HG02973 (cell line): ENCODE data around the gene SRPRB.

Experiments used
- ATAC-seq: cut with Tn5 transposase; IDR thresholded peaks from one replicate; pipeline ENCODE4 v1.9.1; 2021; ENCODE audit warnings: moderate library complexity; ENCODE audit not compliant: unreplicated experiment

The SRPRB gene

GRCh38 chr3:133825969-133826727, 20.5 kb downstream of the SRPRB start:
- no peak for ATAC-seq

GRCh38 chr3:133827136-133827535, 21.5 kb downstream of the SRPRB start:
- ATAC-seq: no peak

DNA sequence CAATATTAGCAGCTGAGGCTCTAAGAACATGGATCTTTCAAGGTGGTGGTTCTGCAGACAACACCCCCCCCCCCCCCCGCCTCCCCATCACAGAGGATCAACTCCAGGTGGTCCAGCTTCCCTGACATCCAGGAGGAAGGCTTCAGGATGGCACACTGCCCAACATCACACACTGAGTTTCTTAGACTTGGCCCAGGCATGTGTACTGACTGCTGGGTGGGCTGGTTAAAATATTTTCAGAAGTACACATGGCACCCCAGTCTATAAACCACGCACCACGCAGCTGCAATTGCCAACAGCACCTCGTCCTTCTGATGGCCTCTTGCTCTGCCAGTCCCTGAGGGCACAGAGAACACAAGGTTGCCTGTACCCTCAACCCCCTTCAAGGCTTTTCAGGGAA, 22.1 kb downstream of the SRPRB start:
- ATAC-seq: no peak

- ATAC-seq: no peak
These were observed 23.1 kb downstream of the SRPRB start for GRCh38 chr3:133828576-133829309.

DNA sequence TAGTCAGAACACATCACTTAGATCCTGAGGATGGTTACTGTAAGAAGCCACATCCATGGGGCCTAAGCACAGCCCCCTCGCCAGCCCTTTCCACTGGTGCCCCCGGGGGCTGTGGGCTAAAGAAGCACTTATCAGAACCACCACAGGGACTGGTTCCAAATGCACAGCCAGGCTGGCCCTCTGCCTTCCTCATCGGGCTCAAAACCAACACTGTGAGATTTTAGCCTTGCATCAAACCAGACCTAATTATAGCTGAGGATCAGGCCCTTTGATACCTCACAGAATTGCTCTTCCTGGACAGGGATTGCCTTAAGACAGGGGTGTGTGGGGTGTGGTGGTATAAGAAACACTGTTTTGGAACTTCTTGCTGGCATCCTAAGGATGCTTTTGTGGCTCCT, 23.7 kb downstream of the SRPRB start:
- no peak for ATAC-seq

DNA sequence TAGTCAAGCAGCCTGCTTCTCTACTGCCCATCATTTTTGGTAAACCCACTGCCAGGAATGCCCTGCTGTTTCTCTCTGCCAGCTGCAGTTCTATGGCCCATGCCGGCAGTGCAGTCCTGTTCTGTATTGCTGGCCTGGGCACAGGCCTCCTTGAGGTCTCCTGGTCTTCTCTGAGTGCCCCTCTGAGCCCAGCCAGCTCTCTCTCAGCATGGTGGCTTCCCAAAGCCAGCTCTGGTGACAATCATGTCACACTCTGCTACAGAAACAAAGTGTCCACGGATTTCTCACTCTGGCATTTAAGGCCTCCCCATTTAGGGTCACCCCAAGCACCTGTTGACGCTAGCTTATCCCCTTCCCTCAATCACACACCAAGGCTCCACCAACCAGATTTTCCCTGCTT, 24.5 kb downstream of the SRPRB start:
- no peak for ATAC-seq

- ATAC-seq: no peak
These were observed 26.6 kb downstream of the SRPRB start for GRCh38 chr3:133831966-133832801.

DNA sequence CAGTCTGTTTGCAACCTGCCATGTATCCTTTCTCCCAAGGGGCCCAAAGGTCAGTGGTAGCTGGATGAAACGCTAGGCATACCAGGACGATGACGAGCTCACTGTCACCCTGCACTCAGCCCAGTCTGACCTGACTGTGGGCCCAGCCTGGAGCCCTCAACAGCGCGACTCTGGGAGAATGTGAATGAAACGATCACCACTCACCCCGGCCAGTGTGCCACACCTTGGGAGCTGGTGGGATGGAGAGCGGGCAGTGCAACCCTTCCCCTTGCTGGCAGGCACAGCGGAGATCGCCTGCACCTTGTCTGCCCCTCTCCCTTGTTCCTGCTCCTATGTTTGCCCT, 27.2 kb downstream of the SRPRB start:
- no peak for ATAC-seq

DNA sequence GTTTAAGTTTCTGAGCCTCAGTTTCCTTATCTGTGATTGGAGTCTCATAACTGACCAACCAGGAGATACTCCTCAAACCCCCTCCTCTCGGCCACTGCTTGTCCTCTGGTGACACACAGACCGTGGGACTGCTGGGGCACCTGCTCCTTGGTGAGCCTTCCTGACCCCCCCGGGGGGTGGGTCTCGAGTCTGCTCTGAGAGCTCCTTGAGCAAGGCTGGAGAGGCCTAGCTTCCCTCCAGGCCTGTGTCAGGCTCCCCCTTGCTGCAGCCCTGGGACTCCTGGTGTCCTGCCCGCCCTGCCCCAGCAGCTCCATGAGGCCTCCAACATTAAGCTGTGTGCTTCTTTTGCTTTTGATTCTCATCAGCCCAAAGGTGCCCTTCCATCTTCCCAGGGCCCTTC, 27.7 kb downstream of the SRPRB start:
- no peak for ATAC-seq

DNA sequence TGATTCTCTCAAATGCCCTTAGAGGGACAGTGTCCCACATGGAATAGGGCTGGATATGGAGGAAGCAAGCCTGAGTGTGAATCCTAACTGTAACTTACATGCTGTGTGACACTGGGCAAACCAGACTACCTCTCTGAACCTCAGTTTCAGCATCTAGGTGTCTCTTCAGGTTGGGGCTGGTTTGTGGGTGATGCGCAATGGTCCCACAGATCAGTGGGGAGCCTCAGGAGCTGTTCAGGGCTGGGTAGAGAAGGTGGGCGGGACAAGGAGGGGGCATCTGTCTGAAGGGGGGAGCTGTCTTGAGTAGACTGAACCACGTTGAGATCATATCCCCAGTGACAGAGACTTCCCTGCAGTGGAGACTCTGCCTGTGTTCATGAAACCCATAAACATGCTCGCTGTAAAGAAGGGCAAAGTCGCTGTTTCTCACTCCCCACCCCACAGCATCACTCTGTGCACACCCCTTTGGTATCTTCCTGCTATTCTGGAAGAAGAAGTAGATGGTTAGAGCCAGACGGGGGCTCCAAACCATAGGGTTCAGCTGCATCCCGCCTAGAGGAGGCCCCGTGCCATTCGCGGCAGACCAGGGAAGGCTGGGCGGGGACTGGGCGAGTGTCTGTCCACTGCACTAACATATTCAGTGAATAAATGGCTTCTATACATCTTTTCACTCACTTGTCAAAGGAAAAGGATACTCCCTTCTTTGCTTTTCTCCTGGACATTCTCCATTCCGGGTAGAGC, 28.4 kb downstream of the SRPRB start:
- ATAC-seq: no peak

DNA sequence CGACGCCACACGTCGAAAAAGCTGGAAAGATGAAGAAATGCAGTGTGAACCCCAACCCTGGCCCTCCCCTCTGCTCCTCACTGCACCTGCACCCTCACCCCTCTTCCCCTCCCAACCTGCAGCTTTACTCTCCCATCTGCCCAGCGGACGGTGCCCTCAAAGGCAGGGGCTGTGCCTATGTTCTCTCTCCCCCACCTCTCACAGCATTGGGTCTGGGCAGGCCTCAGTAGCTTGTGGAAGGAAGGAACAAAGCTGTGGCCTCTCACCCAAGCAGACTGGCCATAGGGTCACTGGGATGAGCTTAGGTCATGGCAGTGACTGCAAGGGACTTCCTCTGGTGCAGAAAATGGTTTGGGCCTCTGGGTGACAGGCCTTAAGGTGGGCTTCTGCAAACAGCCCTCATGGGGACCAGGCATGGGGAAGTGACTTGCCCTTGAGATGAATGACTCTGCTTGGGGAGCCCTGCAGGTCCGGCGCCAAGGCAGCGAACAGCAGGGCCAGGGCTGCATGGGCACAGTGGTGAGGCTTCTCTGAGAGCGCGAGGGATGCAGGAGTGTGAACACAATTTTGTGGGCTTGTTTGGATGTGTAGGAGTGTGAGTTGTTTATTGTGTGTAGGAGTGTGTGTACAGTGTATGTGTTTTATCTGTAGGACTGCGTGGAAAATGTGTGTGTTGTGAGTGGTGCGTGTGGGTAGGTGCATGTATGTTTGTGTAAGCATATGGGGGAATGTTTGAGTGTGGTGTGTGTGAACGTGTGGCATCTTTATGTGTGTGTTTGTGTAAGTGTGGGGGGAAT, 29.2 kb downstream of the SRPRB start:
- ATAC-seq: no peak

DNA sequence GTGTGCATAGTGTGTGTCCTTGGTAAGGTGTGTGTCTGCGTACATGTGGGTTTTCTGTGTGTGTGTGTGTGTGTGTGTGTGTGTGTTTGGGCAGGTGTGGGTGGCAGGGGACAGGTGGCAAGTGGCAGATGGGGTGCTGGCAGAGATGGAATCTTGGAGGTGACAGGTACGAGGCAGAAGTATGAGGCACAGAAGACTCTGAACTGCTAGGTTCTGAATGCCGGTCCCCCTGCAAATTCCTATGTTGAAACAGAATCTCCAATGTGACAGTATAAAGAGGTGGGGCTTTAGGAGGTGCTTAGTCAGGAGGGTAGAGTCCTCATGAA, 29.8 kb downstream of the SRPRB start:
- ATAC-seq: no peak

- ATAC-seq: no peak
These were observed 30.3 kb downstream of the SRPRB start for GRCh38 chr3:133835961-133836360.

- no peak for ATAC-seq
These were observed 31.0 kb downstream of the SRPRB start for GRCh38 chr3:133836497-133837158.

DNA sequence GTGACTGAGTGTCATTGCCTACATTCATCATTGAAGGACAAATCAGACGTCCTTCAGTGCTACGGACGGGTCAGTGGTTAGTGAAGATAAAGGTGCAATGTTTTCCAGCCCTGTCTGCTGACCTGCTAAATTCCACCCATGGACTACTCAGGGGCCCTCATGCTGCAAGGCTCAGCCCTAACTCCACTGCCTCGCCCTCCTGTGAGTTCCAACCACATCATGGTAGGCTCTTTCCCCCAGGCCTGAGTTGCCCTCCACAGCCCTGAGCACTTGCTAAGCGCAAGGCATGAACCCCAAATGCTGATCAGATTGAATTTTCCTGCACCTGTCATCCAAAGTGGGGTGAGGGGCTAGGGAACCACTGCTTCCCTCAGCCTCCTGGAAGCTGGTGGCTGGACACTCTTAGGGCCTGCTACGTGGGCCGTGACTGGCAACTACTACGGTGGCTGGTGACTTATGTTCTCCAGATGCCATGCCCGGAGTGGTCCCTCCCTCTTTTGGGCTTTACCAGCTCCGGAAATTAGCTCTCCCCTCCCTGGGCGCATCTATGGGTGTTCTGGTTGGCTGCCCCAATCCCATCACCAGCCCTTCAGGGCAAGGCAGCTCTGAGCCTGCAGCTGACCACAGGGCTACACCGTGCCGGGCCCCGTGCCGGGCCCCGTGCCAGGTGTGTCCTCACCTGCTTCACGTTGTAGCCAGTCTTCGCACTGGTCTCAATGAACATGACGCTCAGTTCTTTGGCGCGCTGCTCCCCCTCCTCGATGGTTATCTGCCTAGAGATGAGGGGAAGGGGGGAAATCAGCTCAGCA, 32.1 kb downstream of the SRPRB start:
- no peak for ATAC-seq

DNA sequence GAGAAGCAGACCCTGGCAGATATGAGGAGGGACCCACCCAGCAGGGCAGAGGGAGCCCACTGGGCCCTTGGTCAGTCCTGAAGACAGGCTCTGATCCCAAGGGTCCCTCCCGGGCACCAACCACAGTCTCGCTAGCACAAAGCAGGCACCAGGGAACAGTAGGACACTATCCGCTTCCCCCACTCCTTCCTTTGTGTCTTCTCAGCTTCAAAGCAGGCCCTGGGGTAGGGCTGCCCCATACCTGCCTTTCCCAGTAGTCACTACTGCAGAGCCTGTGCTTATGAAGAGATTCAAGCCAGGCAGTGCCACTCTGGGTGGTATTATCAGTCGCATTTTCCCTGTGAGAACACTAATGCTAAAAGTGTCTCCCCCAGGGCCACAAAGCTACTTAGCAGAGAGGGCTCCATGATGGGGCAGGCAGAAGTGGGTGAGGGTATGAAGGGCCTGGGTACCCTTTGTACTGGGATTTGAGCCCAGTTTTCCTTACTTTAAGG, 32.7 kb downstream of the SRPRB start:
- ATAC-seq: no peak

DNA sequence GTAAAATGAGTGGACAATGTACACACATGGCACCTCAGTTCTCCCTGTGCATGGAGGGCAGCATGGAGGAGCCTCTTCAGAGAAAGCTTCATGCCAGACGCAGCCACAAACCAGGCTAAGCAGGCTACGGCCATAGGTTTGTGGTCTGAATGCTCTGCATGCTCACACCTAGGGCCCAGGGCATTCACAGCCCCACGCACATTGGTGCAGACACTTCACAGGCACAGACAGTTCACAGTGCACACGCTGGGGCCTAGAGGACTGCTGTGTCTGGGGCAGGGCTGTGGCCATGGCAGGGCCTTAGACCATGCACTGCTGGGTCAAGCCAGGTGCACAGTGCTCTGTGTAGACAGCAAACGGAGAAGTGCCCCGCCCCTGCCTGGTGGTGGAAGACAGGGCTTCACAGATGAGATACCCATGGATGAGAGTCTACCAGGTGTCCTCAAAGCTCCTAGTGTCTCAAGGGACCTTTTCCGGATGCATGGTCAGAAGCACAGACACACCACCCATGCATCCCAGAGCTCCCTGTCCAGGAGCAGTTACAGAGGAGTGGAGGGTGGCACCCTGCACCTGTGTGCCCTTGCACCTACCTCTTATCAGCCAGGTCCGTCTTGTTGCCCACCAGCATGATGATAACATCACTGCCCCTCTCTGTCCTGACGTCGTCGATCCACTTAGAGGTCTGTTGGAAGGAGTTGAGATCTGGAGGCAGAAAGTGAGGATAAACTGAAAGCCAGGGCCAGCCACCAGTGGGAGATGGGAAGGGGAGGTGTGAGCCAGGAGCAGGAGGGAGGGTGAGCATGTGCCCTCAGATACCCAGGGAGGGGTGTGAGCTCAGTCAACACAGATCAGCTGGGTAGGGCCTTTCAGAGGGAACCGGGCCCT, 33.5 kb downstream of the SRPRB start:
- ATAC-seq: no peak
